ENCODE data around the gene PBX1. TPM values are rescaled to one million over a fixed set of nuclear protein-coding genes. Genes with fewer than 3 reads are reported as not detected.

Gene PBX1
- total and polyA plus RNA-seq, 4 donors = 2.2 to 17.3 (median 5.1) TPM

DNA sequence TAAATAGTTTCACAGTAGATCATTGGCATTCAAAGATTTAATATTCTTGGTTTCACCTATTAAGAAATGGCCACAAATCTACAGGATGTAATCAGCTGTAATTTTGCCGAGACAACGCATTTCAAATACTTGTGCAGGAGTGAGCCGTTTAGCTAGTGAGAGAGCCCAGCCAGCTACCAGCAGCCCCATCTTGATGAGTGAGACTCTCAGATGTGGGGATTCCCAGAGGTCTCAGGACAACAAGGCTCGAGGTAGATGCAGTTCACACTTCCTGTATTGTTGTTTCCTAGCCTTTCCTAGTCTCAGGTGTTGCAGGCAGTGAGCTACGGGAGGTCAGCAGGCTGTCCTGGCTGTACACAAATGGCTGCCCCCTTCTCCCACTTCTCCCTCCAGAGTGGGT lies 108.6 kb downstream of the PBX1 start:
- no peaks in the 10 kb centered on the region for H3K9me3 ChIP-seq (ENCODE audit: control insufficient read depth in 4 of 4, low read length in 3 of 4)
- H3K36me3 ChIP-seq (ENCODE audit: control insufficient read depth in 4 of 4, insufficient read depth in 3 of 4, low read depth in 1 of 4, low read length in 3 of 4) = no peaks in the 10 kb centered on the region
- no peaks in the 10 kb centered on the region for H3K4me1 ChIP-seq (ENCODE audit: control insufficient read depth in 4 of 4, insufficient read depth in 4 of 4, low read length in 3 of 4)
- no peak overlapping the region for H3K9ac ChIP-seq (ENCODE audit: low read depth in 1 of 2, low read length in 2 of 2)
- H3K4me3 ChIP-seq (ENCODE audit: low read depth in 1 of 3, low read length in 3 of 3) = no peak overlapping the region
- 82% methylated on average over 5 of the region's 5 CpGs for WGBS
- H3K27ac ChIP-seq (ENCODE audit: low read depth in 1 of 2, low read length in 2 of 2) = no peak overlapping the region
- H3K27me3 ChIP-seq (ENCODE audit: control insufficient read depth in 4 of 4, insufficient read depth in 4 of 4, low read length in 3 of 4) = no peaks in the 10 kb centered on the region
- TF ChIP-seq HNF4G (IDR thresholded peaks at IDR 0.05) (no peak), FOXA1 (IDR thresholded peaks at IDR 0.05) (no peak)
- no peak for DNase-seq (ENCODE audit: low spot score)

DNA sequence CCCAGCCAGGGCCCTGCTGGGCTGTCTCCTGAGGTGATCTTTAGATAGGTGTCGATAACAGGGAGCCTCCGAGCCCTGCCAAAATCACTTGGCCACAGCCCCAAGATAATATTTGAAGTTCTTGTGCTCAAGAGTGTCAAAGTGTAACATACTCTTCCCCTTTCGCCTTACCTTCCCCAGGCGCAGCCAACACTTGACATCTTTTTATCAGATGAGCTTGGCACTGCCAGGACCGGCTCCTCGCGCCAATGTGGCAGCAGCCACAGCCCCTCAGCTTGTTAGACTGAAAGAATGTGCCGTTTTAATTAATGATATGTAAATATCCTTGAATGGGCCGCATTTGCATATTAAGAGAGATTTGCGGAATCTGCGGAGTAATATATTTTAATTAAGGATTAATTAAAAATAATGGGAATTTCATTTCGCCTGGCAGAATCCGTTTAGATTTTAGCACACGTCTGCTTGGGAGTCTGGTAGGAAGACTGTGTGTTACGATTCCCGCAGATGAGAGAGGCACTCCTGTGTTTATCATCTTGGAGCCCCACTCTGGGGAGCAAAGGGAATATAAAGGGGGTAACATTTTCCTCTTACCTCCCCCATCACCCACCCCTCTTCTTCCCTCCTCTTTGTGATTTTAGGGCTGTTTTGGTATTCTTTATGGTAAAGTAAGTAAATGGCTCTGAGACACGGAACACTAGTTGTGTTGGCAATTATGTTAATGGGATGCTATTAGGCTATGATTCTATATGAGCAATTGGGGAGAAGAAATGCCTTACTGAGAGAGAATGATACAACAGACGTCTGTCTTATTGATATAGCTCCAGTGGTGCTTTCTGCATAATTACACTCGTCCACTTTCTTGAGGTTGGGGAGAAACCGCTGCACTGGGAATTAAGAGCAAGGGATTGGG lies 109.8 kb downstream of the PBX1 start:
- H3K9me3 ChIP-seq (ENCODE audit: control insufficient read depth in 4 of 4, low read length in 3 of 4) = no peaks in the 10 kb centered on the region
- TF ChIP-seq YY1 (IDR thresholded peaks at IDR 0.05) (no peak), RAD21 (IDR thresholded peaks at IDR 0.05) (no peak)
- H3K27me3 ChIP-seq (ENCODE audit: control insufficient read depth in 4 of 4, insufficient read depth in 4 of 4, low read length in 3 of 4) = no peaks in the 10 kb centered on the region
- H3K4me3 ChIP-seq (ENCODE audit: low read depth in 1 of 3, low read length in 3 of 3) = no peak overlapping the region
- DNase-seq (ENCODE audit: low spot score) = no peak
- 93% methylated on average over 20 of the region's 20 CpGs for WGBS
- H3K36me3 ChIP-seq (ENCODE audit: control insufficient read depth in 4 of 4, insufficient read depth in 3 of 4, low read depth in 1 of 4, low read length in 3 of 4) = no peaks in the 10 kb centered on the region
- no peak overlapping the region for H3K27ac ChIP-seq (ENCODE audit: low read depth in 1 of 2, low read length in 2 of 2)
- H3K9ac ChIP-seq (ENCODE audit: low read depth in 1 of 2, low read length in 2 of 2) = no peak overlapping the region
- H3K4me1 ChIP-seq (ENCODE audit: control insufficient read depth in 4 of 4, insufficient read depth in 4 of 4, low read length in 3 of 4) = no peaks in the 10 kb centered on the region

DNA sequence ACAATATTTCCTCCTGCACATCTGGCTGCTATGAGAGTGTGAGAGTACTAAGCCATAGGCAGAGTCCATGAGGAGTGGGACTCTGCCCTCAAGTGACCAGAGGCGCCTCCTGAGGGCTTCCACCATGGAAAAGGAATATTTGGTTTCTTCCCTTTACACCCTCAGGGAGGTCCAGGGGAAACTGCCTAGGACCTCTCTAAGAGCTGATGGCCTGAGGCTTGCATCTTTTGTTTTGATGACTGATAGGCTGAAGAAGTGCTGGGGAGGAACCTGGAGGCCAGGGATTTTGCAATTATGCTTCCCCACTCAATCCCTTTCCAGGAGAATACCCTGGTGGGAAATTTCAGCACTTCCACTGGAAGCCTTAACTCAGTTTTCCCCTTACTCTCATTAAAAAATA lies 111.0 kb downstream of the PBX1 start:
- Histone ChIP-seq H3K36me3 (ENCODE audit: control insufficient read depth in 4 of 4, insufficient read depth in 3 of 4, low read depth in 1 of 4, low read length in 3 of 4) (no peaks in the 10 kb centered on the region), H3K4me1 (ENCODE audit: control insufficient read depth in 4 of 4, insufficient read depth in 4 of 4, low read length in 3 of 4) (no peaks in the 10 kb centered on the region), H3K27me3 (ENCODE audit: control insufficient read depth in 4 of 4, insufficient read depth in 4 of 4, low read length in 3 of 4) (no peaks in the 10 kb centered on the region), H3K27ac (ENCODE audit: low read depth in 1 of 2, low read length in 2 of 2) (no peak overlapping the region), H3K9me3 (ENCODE audit: control insufficient read depth in 4 of 4, low read length in 3 of 4) (no peaks in the 10 kb centered on the region), H3K9ac (ENCODE audit: low read depth in 1 of 2, low read length in 2 of 2) (no peak overlapping the region), H3K4me3 (ENCODE audit: low read depth in 1 of 3, low read length in 3 of 3) (no peak overlapping the region)
- no peak for DNase-seq (ENCODE audit: low spot score)
- WGBS = 98% methylated on average over 1 of the region's 1 CpG
- TF ChIP-seq HNF4A (conservative IDR thresholded peaks at IDR 0.05) (no peak), GABPA (IDR thresholded peaks at IDR 0.05 in 1 of 2, conservative IDR thresholded peaks at IDR 0.05 in 1 of 2) (no peak), HNF4G (IDR thresholded peaks at IDR 0.05) (no peak)

GRCh38 chr1:164670786-164671185 lies 111.8 kb downstream of the PBX1 start:
- no peak overlapping the region for H3K4me3 ChIP-seq (ENCODE audit: low read depth in 1 of 3, low read length in 3 of 3)
- no peak overlapping the region for H3K9ac ChIP-seq (ENCODE audit: low read depth in 1 of 2, low read length in 2 of 2)
- no peaks in the 10 kb centered on the region for H3K4me1 ChIP-seq (ENCODE audit: control insufficient read depth in 4 of 4, insufficient read depth in 4 of 4, low read length in 3 of 4)
- 91% methylated on average over 6 of the region's 6 CpGs for WGBS
- no peaks in the 10 kb centered on the region for H3K9me3 ChIP-seq (ENCODE audit: control insufficient read depth in 4 of 4, low read length in 3 of 4)
- no peaks in the 10 kb centered on the region for H3K27me3 ChIP-seq (ENCODE audit: control insufficient read depth in 4 of 4, insufficient read depth in 4 of 4, low read length in 3 of 4)
- no peaks in the 10 kb centered on the region for H3K36me3 ChIP-seq (ENCODE audit: control insufficient read depth in 4 of 4, insufficient read depth in 3 of 4, low read depth in 1 of 4, low read length in 3 of 4)
- no peak for DNase-seq (ENCODE audit: low spot score)
- H3K27ac ChIP-seq (ENCODE audit: low read depth in 1 of 2, low read length in 2 of 2) = no peak overlapping the region
- TF ChIP-seq TAF1 (conservative IDR thresholded peaks at IDR 0.05) (no peak), RXRA (IDR thresholded peaks at IDR 0.05) (no peak)
- TF ChIP-seq, protein P1, sequence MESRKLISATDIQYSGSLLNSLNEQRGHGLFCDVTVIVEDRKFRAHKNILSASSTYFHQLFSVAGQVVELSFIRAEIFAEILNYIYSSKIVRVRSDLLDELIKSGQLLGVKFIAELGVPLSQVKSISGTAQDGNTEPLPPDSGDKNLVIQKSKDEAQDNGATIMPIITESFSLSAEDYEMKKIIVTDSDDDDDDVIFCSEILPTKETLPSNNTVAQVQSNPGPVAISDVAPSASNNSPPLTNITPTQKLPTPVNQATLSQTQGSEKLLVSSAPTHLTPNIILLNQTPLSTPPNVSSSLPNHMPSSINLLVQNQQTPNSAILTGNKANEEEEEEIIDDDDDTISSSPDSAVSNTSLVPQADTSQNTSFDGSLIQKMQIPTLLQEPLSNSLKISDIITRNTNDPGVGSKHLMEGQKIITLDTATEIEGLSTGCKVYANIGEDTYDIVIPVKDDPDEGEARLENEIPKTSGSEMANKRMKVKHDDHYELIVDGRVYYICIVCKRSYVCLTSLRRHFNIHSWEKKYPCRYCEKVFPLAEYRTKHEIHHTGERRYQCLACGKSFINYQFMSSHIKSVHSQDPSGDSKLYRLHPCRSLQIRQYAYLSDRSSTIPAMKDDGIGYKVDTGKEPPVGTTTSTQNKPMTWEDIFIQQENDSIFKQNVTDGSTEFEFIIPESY (IDR thresholded peaks at IDR 0.05) = no peak
